ENCODE measurements around the gene NFYC. TPM values are rescaled to one million over a fixed set of nuclear protein-coding genes. Genes with fewer than 3 reads are reported as not detected.

NFYC gene
- total RNA-seq, 2 experiments from 2014 or later = 53.6 to 85.4 TPM

DNA sequence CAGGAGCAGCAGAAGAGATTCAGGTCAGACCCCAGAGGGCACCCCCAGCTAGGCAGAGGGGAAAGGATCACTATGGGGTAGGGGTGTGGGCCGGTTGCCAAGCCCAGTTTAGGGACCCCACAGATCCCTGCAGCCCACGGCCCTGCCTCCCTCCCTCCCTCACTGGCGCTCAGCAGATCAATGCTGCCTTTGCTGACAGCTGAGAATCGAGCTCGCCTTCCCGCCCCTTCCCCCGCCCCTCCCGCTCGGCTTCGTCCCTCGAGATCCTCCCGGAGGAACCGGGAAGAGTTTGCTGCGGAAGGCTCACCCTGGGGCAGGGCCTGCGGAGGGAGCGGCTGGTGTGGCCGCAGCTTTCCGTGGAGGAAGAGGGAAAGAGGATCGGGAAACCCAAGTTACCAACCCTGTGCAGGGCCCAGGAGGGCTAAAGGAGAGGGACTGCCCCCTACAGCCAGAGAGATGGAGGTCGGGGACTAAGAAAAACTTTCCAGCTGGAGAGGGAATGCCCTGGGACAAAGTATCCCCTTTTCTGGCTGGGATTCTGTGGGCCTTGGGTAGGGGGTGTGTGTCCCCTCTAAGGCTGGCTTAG, 91.0 kb downstream of the NFYC start:
- ChIA-PET CTCF (interaction anchor here (0.7 to 1.0 kb wide), 4 partner anchors 27 to 743 kb away, joined by 4 to 5 read pairs (median 4); no protein-coding TSS in a partner anchor), POLR2A (no interaction called here)
- Mint-ChIP-seq H3K4me1 (peaks cover 6% of the 10 kb centered on the region), H3K27ac (no peak overlapping the region), H3K4me3 (peak overlapping the region; percentile 64), H3K27me3 (peaks cover 26% of the 10 kb centered on the region), H3K9me3 (ENCODE audit: low read depth) (no peaks in the 10 kb centered on the region), H3K36me3 (ENCODE audit: low read depth) (peaks cover 7% of the 10 kb centered on the region)
- intact Hi-C loops (cut with DNase I, micrococcal nuclease) = loop anchor here in 1 of 2 experiments (10.0 kb wide), 1 partner anchor 172 kb away; no protein-coding TSS in a partner anchor
- DNase-seq = no peak
- no peak for ATAC-seq

DNA sequence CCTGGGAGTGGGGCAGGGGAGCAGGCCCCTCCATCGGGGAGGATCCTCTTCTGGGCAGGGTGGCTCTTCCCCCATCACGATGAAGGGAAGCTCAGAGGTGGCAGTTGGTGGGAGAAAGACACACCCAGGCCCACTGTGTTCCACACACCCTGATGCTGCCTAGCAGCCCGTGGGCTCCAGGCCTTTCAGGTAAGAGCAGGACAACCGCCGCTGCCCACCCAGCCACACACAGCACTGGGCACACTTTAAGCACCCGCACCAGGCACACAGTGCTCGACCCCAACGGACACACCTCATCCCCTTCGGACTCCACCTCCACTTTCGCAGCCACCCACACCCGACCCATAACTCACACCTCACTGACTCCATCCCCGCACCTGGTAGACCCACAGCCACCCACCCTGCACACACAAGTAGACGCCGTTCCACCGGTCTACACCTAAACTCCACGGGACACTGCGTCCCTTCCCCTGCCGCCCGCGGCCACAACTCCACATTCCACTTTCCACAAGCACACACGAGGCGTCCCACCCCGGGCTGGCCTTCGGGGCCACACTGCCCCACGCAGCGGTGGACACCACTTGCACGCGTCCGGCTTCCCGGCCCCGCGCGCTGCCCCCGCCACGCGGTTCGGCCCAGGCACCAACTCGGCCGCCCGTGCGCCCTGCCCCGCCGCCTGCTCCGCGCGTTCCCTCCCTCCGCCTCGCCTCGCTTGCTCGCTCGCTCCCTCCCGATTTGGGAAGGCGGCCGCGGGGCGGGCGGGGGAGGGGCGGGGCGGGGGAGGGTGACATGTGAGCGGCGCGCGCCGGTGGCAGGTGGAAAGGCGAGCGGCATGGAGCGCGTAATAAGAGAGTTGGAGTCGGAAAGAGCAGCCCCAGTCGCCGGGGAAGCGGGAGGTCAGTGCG, 91.7 kb downstream of the NFYC start, which contains the start of gene KCNQ4:
Gene KCNQ4 (plus strand): TSS at position 787 of the 905 bp plus-strand sequence. CDS start 307 bp downstream, outside the sequence.
- Mint-ChIP-seq H3K4me1 (peaks cover 6% of the 10 kb centered on the region), H3K27ac (no peak within 1 kb of the TSS), H3K9me3 (ENCODE audit: low read depth) (no peaks in the 10 kb centered on the region), H3K27me3 (peaks cover 26% of the 10 kb centered on the region), H3K4me3 (peak within 1 kb of the TSS; percentile 64), H3K36me3 (ENCODE audit: low read depth) (peaks cover 5% of the 10 kb centered on the region)
- intact Hi-C loops (cut with DNase I, micrococcal nuclease) = loop anchor here in 1 of 2 experiments (10.0 kb wide), 1 partner anchor 172 kb away; no protein-coding TSS in a partner anchor
- ATAC-seq = peak; percentile 56
- CTCF ChIA-PET = interaction anchor here (0.8 to 1.0 kb wide), 2 partner anchors 49 to 62 kb away, joined by 4 to 5 read pairs; no protein-coding TSS in a partner anchor
- POLR2A ChIA-PET = no interaction called here
- DNase-seq = peak; percentile 48

DNA sequence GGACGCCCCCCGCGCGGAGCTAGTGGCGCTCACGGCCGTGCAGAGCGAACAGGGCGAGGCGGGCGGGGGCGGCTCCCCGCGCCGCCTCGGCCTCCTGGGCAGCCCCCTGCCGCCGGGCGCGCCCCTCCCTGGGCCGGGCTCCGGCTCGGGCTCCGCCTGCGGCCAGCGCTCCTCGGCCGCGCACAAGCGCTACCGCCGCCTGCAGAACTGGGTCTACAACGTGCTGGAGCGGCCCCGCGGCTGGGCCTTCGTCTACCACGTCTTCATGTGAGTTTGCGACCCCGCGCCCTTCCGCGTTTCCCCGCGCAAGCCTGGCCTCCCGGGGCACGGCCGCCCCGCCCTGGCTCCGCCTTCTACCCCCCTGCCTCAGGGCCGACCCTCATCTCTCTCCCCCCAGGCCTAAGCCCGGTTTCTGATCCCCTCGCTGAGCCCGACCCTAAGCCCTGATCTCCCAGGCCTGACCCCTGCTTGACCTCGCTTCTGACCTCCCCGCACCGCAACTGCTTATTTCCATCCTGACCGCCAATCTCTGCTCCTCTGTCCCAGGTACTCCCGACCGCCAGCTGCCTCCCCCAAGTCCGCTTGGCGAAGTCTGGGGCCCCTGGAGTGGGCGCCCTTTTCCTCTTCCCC, 92.8 kb downstream of the NFYC start:
- H3K4me3 Mint-ChIP-seq = peak overlapping the region; percentile 52
- intact Hi-C loops (cut with DNase I, micrococcal nuclease) = loop anchor here in 1 of 2 experiments (10.0 kb wide), 1 partner anchor 171 kb away; no protein-coding TSS in a partner anchor
- H3K27ac Mint-ChIP-seq = no peak overlapping the region
- peaks cover 3% of the 10 kb centered on the region for H3K36me3 Mint-ChIP-seq (ENCODE audit: low read depth)
- DNase-seq (no peak), ATAC-seq (peak; percentile 25)
- H3K4me1 Mint-ChIP-seq = peaks cover 6% of the 10 kb centered on the region
- H3K9me3 Mint-ChIP-seq (ENCODE audit: low read depth) = no peaks in the 10 kb centered on the region
- ChIA-PET POLR2A (no interaction called here), CTCF (no interaction called here)
- H3K27me3 Mint-ChIP-seq = peaks cover 26% of the 10 kb centered on the region

DNA sequence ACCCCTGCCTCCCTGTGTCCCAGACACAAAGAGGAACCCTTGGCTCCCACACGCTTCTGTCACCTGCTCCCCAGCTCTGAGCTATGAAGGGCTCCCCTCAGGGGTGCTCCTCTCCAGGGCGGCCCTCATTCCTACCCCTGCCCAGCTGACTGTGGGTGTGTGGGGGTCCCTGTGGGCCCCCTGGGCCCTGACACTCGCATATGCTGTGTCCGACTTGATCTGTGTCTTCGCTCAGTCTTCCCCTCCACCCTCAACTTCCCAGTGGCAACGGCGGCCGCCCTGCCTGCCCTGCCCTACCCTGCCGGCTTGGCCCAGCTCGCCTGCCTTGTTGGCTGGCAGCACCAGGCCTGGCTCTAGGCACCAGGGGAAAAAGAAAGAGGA, 93.3 kb downstream of the NFYC start:
- Mint-ChIP-seq H3K4me3 (peak overlapping the region; percentile 52), H3K27ac (no peak overlapping the region)

DNA sequence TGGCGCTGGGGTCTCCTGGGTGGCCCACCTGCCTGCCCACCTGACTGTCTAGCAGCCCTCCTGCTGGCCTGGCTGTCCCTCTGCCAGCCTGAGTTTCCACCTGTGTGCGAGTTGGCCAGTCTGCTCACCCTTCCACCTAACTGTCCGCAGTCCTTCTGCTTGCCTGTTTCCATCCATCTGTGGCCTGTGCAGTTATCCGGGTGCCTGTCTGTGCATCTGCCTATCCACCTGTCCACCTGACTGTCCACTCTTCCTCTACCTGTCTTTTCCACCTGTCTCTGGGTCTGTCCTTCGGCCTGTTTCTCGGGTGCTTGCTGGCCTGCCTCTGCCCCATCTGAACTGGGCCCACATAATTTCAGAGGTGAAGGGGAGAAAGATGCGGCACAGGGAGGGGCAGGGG, 93.9 kb downstream of the NFYC start:
- Mint-ChIP-seq H3K4me1 (peaks cover 6% of the 10 kb centered on the region), H3K4me3 (no peak overlapping the region), H3K36me3 (ENCODE audit: low read depth) (peaks cover 3% of the 10 kb centered on the region), H3K9me3 (ENCODE audit: low read depth) (no peaks in the 10 kb centered on the region), H3K27me3 (peaks cover 26% of the 10 kb centered on the region), H3K27ac (no peak overlapping the region)
- POLR2A ChIA-PET = interaction anchor here (0.7 kb wide), 1 partner anchor 60 kb away, joined by 3 read pairs; no protein-coding TSS in a partner anchor
- CTCF ChIA-PET = no interaction called here
- intact Hi-C loops (cut with DNase I, micrococcal nuclease) = loop anchor here in 1 of 2 experiments (10.0 kb wide), 1 partner anchor 169 kb away; no protein-coding TSS in a partner anchor
- DNase-seq (no peak), ATAC-seq (no peak)

More for the DNA sequence above, 93.3 kb downstream of the NFYC start:
- Mint-ChIP-seq H3K9me3 (ENCODE audit: low read depth) (no peaks in the 10 kb centered on the region), H3K27me3 (peaks cover 26% of the 10 kb centered on the region), H3K36me3 (ENCODE audit: low read depth) (peaks cover 3% of the 10 kb centered on the region), H3K4me1 (peaks cover 6% of the 10 kb centered on the region)
- intact Hi-C loops (cut with DNase I, micrococcal nuclease) = loop anchor here in 1 of 2 experiments (10.0 kb wide), 1 partner anchor 170 kb away; no protein-coding TSS in a partner anchor
- CTCF ChIA-PET = no interaction called here
- POLR2A ChIA-PET = interaction anchor here (0.7 kb wide), 1 partner anchor 61 kb away, joined by 3 read pairs; no protein-coding TSS in a partner anchor
- DNase-seq (no peak), ATAC-seq (no peak)

DNA sequence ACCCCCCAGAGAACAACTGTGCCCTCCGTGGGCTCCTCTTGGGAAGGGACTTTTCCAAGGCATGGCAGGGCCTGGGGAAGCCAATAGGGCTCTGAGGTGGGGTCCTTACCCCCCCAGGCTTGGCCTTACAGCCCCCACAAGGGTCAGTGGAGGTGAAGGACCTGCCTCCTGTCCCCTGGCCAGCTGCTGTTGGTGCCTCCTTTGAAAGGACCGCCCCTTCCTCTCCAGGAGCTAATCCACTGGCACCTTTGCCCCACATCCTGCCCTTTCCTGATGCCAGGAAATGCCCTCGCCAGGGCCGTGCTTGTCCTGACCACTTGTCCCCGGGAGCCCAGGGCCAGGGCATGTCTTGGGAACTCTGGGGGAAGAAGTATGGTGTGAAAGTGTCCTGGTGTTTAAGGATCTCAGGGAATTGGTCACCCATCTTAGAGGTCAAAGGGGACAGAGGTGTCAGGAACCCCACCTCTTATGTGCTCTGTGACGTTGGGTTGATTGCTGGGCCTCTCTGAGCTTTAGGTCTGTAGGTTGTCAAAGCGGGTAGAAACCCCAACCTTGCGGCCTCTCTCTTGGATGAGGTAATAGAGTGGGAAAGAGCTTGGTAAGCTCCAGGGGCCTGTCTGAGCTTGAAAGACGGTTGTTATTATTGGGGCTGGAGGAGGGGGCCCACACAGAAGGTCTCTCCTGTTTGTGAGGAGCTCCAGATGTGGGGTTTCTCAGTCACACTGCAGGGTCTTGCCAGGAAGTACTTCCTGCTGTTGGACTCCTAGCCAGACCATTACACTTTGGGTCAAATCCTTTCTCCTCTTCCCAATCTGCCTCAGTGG, 94.9 kb downstream of the NFYC start:
- Mint-ChIP-seq H3K9me3 (ENCODE audit: low read depth) (no peaks in the 10 kb centered on the region), H3K27me3 (peaks cover 25% of the 10 kb centered on the region), H3K36me3 (ENCODE audit: low read depth) (peaks cover 3% of the 10 kb centered on the region), H3K4me1 (peaks cover 6% of the 10 kb centered on the region), H3K27ac (no peak overlapping the region), H3K4me3 (no peak overlapping the region)
- no peak for ATAC-seq
- no peak for DNase-seq
- CTCF ChIA-PET = interaction anchor here (1.7 kb wide), 1 partner anchor 11 kb away, joined by 5 read pairs; no protein-coding TSS in a partner anchor
- intact Hi-C loops (cut with DNase I, micrococcal nuclease) = loop anchor here in 1 of 2 experiments (10.0 kb wide), 1 partner anchor 168 kb away; no protein-coding TSS in a partner anchor
- POLR2A ChIA-PET = interaction anchor here (0.5 kb wide), 1 partner anchor 8 kb away, joined by 3 read pairs; no protein-coding TSS in a partner anchor

DNA sequence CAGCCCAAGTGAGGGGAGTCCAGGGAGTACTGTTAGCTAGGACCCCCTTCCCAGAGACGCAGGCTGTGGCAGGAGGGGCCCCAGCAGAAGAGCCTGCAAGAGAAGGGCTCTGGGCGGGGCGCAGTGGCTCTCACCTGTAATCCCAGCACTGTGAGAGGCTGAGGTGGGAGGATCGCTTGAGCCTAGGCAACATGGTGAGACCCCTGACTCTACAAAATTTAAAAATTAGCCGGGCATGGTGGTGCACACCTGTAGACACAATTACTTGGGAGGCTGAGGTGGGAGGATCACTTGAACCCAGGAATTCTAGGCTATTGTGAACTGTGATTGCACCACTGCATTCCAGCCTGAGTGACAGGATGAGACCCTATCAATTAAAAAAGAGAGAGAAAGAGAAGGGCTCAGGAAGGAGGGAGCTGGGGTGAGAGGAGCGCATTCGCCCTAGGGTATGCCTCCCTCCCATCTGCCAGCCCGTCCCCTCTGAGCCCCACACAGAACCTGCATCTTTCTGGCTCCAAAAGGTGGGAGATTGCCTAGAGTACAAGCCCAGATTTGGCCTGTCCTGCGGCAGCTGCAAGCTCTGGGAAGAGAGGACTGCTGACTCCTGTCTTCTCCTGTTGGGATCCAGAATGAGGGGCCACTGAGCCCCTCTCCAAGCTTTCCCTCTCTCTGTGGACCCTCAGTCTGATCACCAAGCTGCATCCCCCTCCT, 95.6 kb downstream of the NFYC start:
- intact Hi-C loops (cut with DNase I, micrococcal nuclease) = loop anchor here in 1 of 2 experiments (10.0 kb wide), 1 partner anchor 168 kb away; no protein-coding TSS in a partner anchor
- H3K4me3 Mint-ChIP-seq = no peak overlapping the region
- H3K9me3 Mint-ChIP-seq (ENCODE audit: low read depth) = no peaks in the 10 kb centered on the region
- ATAC-seq (no peak), DNase-seq (no peak)
- H3K27ac Mint-ChIP-seq = no peak overlapping the region
- peaks cover 6% of the 10 kb centered on the region for H3K4me1 Mint-ChIP-seq
- peaks cover 19% of the 10 kb centered on the region for H3K27me3 Mint-ChIP-seq
- POLR2A ChIA-PET = interaction anchor here (0.5 kb wide), 1 partner anchor 8 kb away, joined by 3 read pairs; no protein-coding TSS in a partner anchor
- CTCF ChIA-PET = interaction anchor here (0.6 to 1.7 kb wide), 2 partner anchors 12 to 166 kb away, joined by 4 to 5 read pairs; no protein-coding TSS in a partner anchor
- H3K36me3 Mint-ChIP-seq (ENCODE audit: low read depth) = peaks cover 3% of the 10 kb centered on the region

DNA sequence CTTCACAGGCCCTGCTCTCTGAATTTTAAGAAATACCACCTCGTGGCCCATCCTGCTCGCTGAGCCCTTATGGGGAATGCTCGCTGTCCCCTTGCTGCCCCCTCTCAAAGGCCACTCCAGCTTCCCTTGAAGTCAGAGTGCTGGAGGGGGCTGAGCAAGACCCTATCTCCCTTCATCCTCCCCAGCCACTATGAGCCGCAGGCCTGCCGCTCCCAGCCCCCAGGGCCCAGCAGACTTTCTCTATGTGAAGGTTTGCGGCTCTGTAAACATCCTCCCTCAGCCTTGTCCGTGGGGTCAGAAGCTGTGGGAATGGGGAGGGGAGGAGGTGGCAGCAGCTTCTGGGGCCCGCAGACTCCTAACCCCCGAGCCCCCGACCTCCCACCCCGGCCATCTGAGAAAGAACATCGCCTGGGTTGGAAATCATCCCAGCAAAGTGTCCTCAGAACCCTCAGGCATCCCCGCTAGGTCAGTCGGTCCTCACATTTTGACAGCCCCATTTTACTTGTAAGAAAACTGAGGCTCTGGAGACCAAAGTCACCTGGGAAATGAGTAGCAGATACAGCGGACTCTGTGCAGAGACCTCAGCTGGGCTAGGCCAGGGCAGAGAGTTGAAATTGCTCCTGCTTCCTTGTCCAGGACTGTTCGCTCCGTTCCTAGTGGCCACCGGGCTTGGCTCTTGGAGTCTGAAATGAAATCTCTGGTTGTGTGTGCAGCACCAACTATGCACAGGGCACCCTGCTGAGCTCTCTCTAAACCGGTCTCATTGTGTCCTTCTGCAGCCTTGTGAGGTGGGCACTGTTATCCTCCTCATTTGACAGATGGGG, 96.4 kb downstream of the NFYC start:
- intact Hi-C loops (cut with DNase I, micrococcal nuclease) = loop anchor here in 1 of 2 experiments (10.0 kb wide), 1 partner anchor 167 kb away; no protein-coding TSS in a partner anchor
- Mint-ChIP-seq H3K36me3 (ENCODE audit: low read depth) (peaks cover 3% of the 10 kb centered on the region), H3K9me3 (ENCODE audit: low read depth) (no peaks in the 10 kb centered on the region), H3K4me3 (no peak overlapping the region), H3K27me3 (peaks cover 16% of the 10 kb centered on the region), H3K27ac (no peak overlapping the region), H3K4me1 (peaks cover 6% of the 10 kb centered on the region)
- POLR2A ChIA-PET = interaction anchor here (0.6 kb wide), 1 partner anchor 131 kb away, joined by 4 read pairs; no protein-coding TSS in a partner anchor
- DNase-seq (no peak), ATAC-seq (no peak)
- CTCF ChIA-PET = interaction anchor here (1.7 kb wide), 1 partner anchor 13 kb away, joined by 5 read pairs; no protein-coding TSS in a partner anchor

Data from activated CD4-positive, alpha-beta T cell treated with anti-CD3 and anti-CD28 coated beads for 36 hours (primary cell).